CD14-positive monocyte (primary cell): Measurements from ENCODE around the gene LUZP1. TPM values are rescaled to one million over a fixed set of nuclear protein-coding genes. Genes with fewer than 3 reads are reported as not detected.

ENCODE experiments used
- DNase-seq, 3 donors: peaks; one replicate each; pipeline ENCODE4 v3.0.0-alpha.2; 2011 to 2022
- H2AFZ ChIP-seq: 2 replicates; pipeline ENCODE4 v1.6.0; 2012; ENCODE audit warnings: mild to moderate bottlenecking, low read depth, low read length, inconsistent platforms; ENCODE audit not compliant: insufficient read depth, poor library complexity, severe bottlenecking
- H3K27ac ChIP-seq, 2 donors: 1 replicate in 1 of 2; 2 replicates in 1 of 2; pipeline ENCODE4 v1.5.1; 2012 to 2013; ENCODE audit warnings: low read length in 2 of 2, control low read depth in 1 of 2, inconsistent platforms in 1 of 2, low read depth in 1 of 2, mild to moderate bottlenecking in 1 of 2
- H3K27me3 ChIP-seq, 2 donors: one replicate each; pipeline versions ENCODE4 v1.6.0 to v1.6.1; 2011 to 2013; ENCODE audit warnings: low read length in 2 of 2; ENCODE audit not compliant: control insufficient read depth in 2 of 2, insufficient read depth in 2 of 2
- H3K36me3 ChIP-seq, 2 donors: replicated peaks in 1 of 2; 1 replicate in 1 of 2; 2 replicates in 1 of 2; pipeline versions ENCODE4 v1.5.1 to v1.6.1; 2012 to 2013; ENCODE audit warnings: low read length in 2 of 2, control low read depth in 1 of 2, inconsistent platforms in 1 of 2, mild to moderate bottlenecking in 1 of 2; ENCODE audit not compliant: insufficient read depth in 2 of 2, control insufficient read depth in 1 of 2
- H3K4me1 ChIP-seq, 2 donors: 1 replicate in 1 of 2; 2 replicates in 1 of 2; pipeline versions ENCODE4 v1.5.1 to v1.6.1; 2012 to 2013; ENCODE audit warnings: low read length in 2 of 2, control low read depth in 1 of 2, inconsistent platforms in 1 of 2, mild to moderate bottlenecking in 1 of 2, moderate library complexity in 1 of 2; ENCODE audit not compliant: insufficient read depth in 2 of 2, control insufficient read depth in 1 of 2
- H3K4me2 ChIP-seq: replicated peaks from 2 replicates; pipeline ENCODE3; 2012; ENCODE audit warnings: low read length, moderate library complexity, mild to moderate bottlenecking; ENCODE audit not compliant: poor library complexity, severe bottlenecking; ENCODE audit errors: extremely low read depth
- H3K4me3 ChIP-seq, 3 experiments: fragments of 200-600 bp in 1 of 3; sonication (generic) in 1 of 3; replicated peaks in 1 of 3; 1 replicate in 2 of 3; 2 replicates in 1 of 3; pipeline ENCODE4 v1.5.1; 2011 to 2013; ENCODE audit warnings: low read length in 3 of 3, mild to moderate bottlenecking in 3 of 3, control low read depth in 2 of 3, low read depth in 2 of 3, inconsistent platforms in 1 of 3, moderate library complexity in 1 of 3
- H3K79me2 ChIP-seq: 2 replicates; pipeline ENCODE4 v1.6.0; 2012; ENCODE audit warnings: mild to moderate bottlenecking, control low read depth, inconsistent platforms, low read length, moderate library complexity; ENCODE audit not compliant: insufficient read depth
- H3K9ac ChIP-seq: 2 replicates; pipeline ENCODE4 v1.6.0; 2017; ENCODE audit warnings: low read length, mild to moderate bottlenecking; ENCODE audit not compliant: insufficient read depth, poor library complexity, severe bottlenecking
- H3K9me3 ChIP-seq, 2 donors: replicated peaks in 1 of 2; 1 replicate in 1 of 2; 2 replicates in 1 of 2; pipeline versions ENCODE4 v1.5.1 to v1.6.1; 2012 to 2013; ENCODE audit warnings: low read length in 2 of 2, control low read depth in 1 of 2; ENCODE audit not compliant: control insufficient read depth in 1 of 2, insufficient read depth in 1 of 2
- H4K20me1 ChIP-seq: 2 replicates; pipeline ENCODE4 v1.6.0; 2012; ENCODE audit warnings: mild to moderate bottlenecking, low read length, control low read depth, moderate library complexity; ENCODE audit not compliant: insufficient read depth
- H3K27ac Mint-ChIP-seq, 7 donors: one replicate each; pipeline ENCODE4 v1.8.0; 2020; ENCODE audit warnings: mild to moderate bottlenecking in 7 of 7, mixed read lengths in 7 of 7, moderate library complexity in 6 of 7, inconsistent platforms in 2 of 7
- H3K27me3 Mint-ChIP-seq, 3 donors: one replicate each; pipeline ENCODE4 v1.8.0; 2021 to 2022; ENCODE audit warnings: low read depth in 3 of 3, mild to moderate bottlenecking in 3 of 3, mixed read lengths in 3 of 3, moderate library complexity in 3 of 3, inconsistent platforms in 1 of 3
- H3K36me3 Mint-ChIP-seq, 2 donors: one replicate each; pipeline ENCODE4 v1.8.0; 2020; ENCODE audit warnings: mixed read lengths in 2 of 2, inconsistent platforms in 1 of 2, mild to moderate bottlenecking in 1 of 2
- H3K4me1 Mint-ChIP-seq: one replicate; pipeline ENCODE4 v1.8.0; 2020; ENCODE audit warnings: mild to moderate bottlenecking, mixed read lengths
- H3K4me3 Mint-ChIP-seq, 2 donors: one replicate each; pipeline ENCODE4 v1.8.0; 2020; ENCODE audit warnings: mild to moderate bottlenecking in 2 of 2, mixed read lengths in 2 of 2, moderate library complexity in 1 of 2
- H3K9me3 Mint-ChIP-seq, 7 donors: one replicate each; pipeline ENCODE4 v1.8.0; 2020 to 2022; ENCODE audit warnings: mixed read lengths in 7 of 7, mild to moderate bottlenecking in 6 of 7, moderate library complexity in 6 of 7, inconsistent platforms in 2 of 7
- WGBS: methylation state at CpG from one replicate; pipeline ENCODE4 v1.1.5; 2013; ENCODE audit warnings: missing lambda C conversion rate; ENCODE audit not compliant: insufficient coverage; 5-methylcytosine and 5-hydroxymethylcytosine counted together
- intact Hi-C, 2 donors: fragments of 100-400 bp; cut with micrococcal nuclease; formaldehyde crosslinking; loops; one replicate each; pipeline versions ENCODE4 v1.15.0 to v1.15.1; 2023
- polyA plus RNA-seq, 3 donors: library from polyadenylated mRNA; depleted of rRNA in 1 of 3; unstranded in 2 of 3; stranded (reverse) in 1 of 3; fragments of 300-500 nt in 2 of 3; fragments of >200 nt in 1 of 3; fragmentation: Illumina TruSeq in 2 of 3; gene quantifications; 1 replicate in 2 of 3; 2 replicates in 1 of 3; pipeline ENCODE4 v1.2.3, GENCODE V29; 2012 to 2021
- TF ChIP-seq, protein P1 (sequence below): fragments of 200-600 bp; IDR thresholded peaks from one replicate; pipeline ENCODE4 v1.8.0; 2022; ENCODE audit warnings: antibody characterized with exemption, mild to moderate bottlenecking

LUZP1 gene
- polyA plus RNA-seq, 3 donors: 4.4 to 8.7 (median 5.8) TPM

DNA sequence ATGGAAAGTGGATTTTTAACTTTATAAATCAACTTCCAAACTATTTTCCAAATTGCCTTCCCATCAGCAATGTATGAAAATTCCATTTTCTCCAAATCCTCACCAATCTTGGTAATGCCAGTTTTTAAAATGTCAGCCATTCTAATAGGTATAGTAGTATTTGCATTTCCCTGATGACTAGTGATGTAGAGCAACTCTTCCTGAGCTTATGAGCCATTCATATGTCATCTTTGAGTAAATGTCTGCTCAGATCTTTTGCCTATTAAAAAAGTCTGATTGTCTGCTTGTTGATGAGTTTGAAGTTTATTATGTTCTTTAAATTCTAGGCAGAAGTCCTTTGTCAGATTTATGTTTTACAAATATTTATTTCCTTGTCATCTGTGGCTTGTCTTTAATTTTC is 94.6 kb downstream of the LUZP1 start:
- Mint-ChIP-seq H3K4me3 (no peak overlapping the region), H3K27me3 (no peaks in the 10 kb centered on the region), H3K27ac (no peak overlapping the region), H3K36me3 (peaks cover 72 to 89% of the 10 kb centered on the region in 2 donors), H3K9me3 (peaks cover 0 to 2% (median 0%) of the 10 kb centered on the region in 7 donors), H3K4me1 (no peaks in the 10 kb centered on the region)
- Histone ChIP-seq H3K27ac (no peak overlapping the region), H3K27me3 (no peaks in the 10 kb centered on the region), H3K4me3 (no peak overlapping the region), H2AFZ (no peak overlapping the region), H3K36me3 (peaks cover 58 to 91% of the 10 kb centered on the region in 2 donors), H3K9ac (no peak overlapping the region), H3K79me2 (no peaks in the 10 kb centered on the region), H4K20me1 (no peaks in the 10 kb centered on the region), H3K4me1 (no peaks in the 10 kb centered on the region), H3K9me3 (no peaks in the 10 kb centered on the region), H3K4me2 (no peak overlapping the region)
- intact Hi-C loops: no loop called here
- TF ChIP-seq, protein P1, sequence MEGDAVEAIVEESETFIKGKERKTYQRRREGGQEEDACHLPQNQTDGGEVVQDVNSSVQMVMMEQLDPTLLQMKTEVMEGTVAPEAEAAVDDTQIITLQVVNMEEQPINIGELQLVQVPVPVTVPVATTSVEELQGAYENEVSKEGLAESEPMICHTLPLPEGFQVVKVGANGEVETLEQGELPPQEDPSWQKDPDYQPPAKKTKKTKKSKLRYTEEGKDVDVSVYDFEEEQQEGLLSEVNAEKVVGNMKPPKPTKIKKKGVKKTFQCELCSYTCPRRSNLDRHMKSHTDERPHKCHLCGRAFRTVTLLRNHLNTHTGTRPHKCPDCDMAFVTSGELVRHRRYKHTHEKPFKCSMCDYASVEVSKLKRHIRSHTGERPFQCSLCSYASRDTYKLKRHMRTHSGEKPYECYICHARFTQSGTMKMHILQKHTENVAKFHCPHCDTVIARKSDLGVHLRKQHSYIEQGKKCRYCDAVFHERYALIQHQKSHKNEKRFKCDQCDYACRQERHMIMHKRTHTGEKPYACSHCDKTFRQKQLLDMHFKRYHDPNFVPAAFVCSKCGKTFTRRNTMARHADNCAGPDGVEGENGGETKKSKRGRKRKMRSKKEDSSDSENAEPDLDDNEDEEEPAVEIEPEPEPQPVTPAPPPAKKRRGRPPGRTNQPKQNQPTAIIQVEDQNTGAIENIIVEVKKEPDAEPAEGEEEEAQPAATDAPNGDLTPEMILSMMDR: no peak
- DNase-seq: no peak

DNA sequence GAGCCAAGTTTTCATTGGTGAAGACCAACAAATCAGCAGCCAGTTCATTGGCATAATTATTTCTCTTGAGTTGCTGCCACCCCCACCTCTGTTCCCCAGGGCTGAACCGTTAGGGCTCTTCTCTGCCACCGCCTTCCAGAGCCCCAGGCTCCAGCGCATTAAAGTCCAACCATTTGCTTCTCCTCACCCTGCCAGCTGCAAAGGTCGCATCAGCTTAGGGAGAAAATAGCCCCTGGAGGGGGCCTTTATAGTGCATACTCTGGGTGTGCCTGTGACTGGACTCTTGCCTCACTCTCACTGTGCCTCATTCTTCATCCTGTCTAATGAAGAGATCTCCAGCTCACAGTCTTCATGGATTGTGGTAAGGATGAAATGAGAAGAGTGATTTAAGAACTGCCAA is 99.0 kb downstream of the LUZP1 start:
- intact Hi-C loops: no loop called here
- no peaks in the 10 kb centered on the region for H3K4me1 ChIP-seq
- H3K36me3 Mint-ChIP-seq: peaks cover 76 to 86% of the 10 kb centered on the region in 2 donors

More for the DNA sequence above, 99.0 kb downstream of the LUZP1 start:
- Histone ChIP-seq H3K4me3 (no peak overlapping the region), H2AFZ (no peak overlapping the region), H3K36me3 (peaks cover 59 to 99% of the 10 kb centered on the region in 2 donors), H4K20me1 (no peaks in the 10 kb centered on the region), H3K27ac (no peak overlapping the region), H3K79me2 (no peaks in the 10 kb centered on the region), H3K27me3 (no peaks in the 10 kb centered on the region), H3K4me2 (no peak overlapping the region), H3K9ac (no peak overlapping the region), H3K9me3 (no peaks in the 10 kb centered on the region)
- no peak overlapping the region for H3K4me3 Mint-ChIP-seq
- H3K27me3 Mint-ChIP-seq: no peaks in the 10 kb centered on the region
- 92% methylated on average over 3 of the region's 4 CpGs for WGBS
- TF ChIP-seq, protein P1: no peak
- no peaks in the 10 kb centered on the region for H3K4me1 Mint-ChIP-seq
- DNase-seq: no peak
- no peaks in the 10 kb centered on the region for H3K9me3 Mint-ChIP-seq
- no peak overlapping the region for H3K27ac Mint-ChIP-seq
